GM12878 (cell line): Measurements from ENCODE around the gene KCTD17. TPM values are rescaled to one million over a fixed set of nuclear protein-coding genes. Genes with fewer than 3 reads are reported as not detected.

Experiments used
- ATF7 ChIP-seq: fragments of 450-650 bp; IDR thresholded peaks from 2 replicates; pipeline ENCODE4 v1.6.1; 2016; ENCODE audit warnings: low read depth, mild to moderate bottlenecking
- BRCA1 ChIP-seq: IDR thresholded peaks from 2 replicates; pipeline ENCODE4 v1.6.1; 2011; ENCODE audit warnings: low read depth, low read length, improper control_type of control experiment
- EED ChIP-seq: sonication (generic); IDR thresholded peaks from 2 replicates; pipeline ENCODE4 v1.6.1; 2016; ENCODE audit warnings: antibody characterized with exemption, low read depth
- FOXK2 ChIP-seq: fragments of 450-650 bp; IDR thresholded peaks from 2 replicates; pipeline ENCODE4 v1.6.1; 2017; ENCODE audit warnings: mild to moderate bottlenecking, moderate library complexity
- IRF4 ChIP-seq: IDR thresholded peaks from 2 replicates; pipeline ENCODE4 v1.6.1; 2011; ENCODE audit warnings: low read depth, low read length
- MEF2B ChIP-seq: fragments of 450-650 bp; IDR thresholded peaks from 2 replicates; pipeline ENCODE4 v1.6.1; 2018; ENCODE audit warnings: mild to moderate bottlenecking, moderate library complexity; ENCODE audit not compliant: partially characterized antibody, poor library complexity, severe bottlenecking
- MXI1 ChIP-seq: fragments of 150-350 bp; IDR thresholded peaks from 2 replicates; pipeline ENCODE4 v1.6.1; 2011; ENCODE audit warnings: low read depth, mild to moderate bottlenecking, inconsistent platforms, low read length, improper control_type of control experiment
- MYB ChIP-seq: fragments of 150-350 bp; IDR thresholded peaks from 2 replicates; pipeline ENCODE4 v1.6.1; 2014; ENCODE audit warnings: mild to moderate bottlenecking, low read depth, low read length, borderline replicate concordance
- NBN ChIP-seq: fragments of 450-650 bp; IDR thresholded peaks from 2 replicates; pipeline ENCODE4 v1.6.1; 2016
- NFYB ChIP-seq: IDR thresholded peaks from 2 replicates; pipeline ENCODE4 v1.6.1; 2011; ENCODE audit warnings: low read depth, mild to moderate bottlenecking, low read length, improper control_type of control experiment, moderate library complexity; ENCODE audit not compliant: insufficient read depth
- SMAD5 ChIP-seq: IDR thresholded peaks from 2 replicates; pipeline ENCODE4 v1.6.1; 2016; ENCODE audit warnings: antibody characterized with exemption, low read depth
- SUZ12 ChIP-seq: fragments of 200-600 bp; sonication (generic); IDR thresholded peaks from one replicate; pipeline ENCODE4 v1.6.1; 2018; ENCODE audit warnings: antibody characterized with exemption, mild to moderate bottlenecking; ENCODE audit not compliant: unreplicated experiment
- TBL1XR1 ChIP-seq: IDR thresholded peaks from 2 replicates; pipeline ENCODE4 v1.6.1; 2012; ENCODE audit warnings: low read depth, low read length, improper control_type of control experiment
- TCF12 ChIP-seq: IDR thresholded peaks from 2 replicates; pipeline ENCODE4 v1.6.1; 2011; ENCODE audit warnings: low read depth, mild to moderate bottlenecking, low read length
- ZNF217 ChIP-seq: fragments of 450-650 bp; IDR thresholded peaks from 2 replicates; pipeline ENCODE4 v1.6.1; 2017; ENCODE audit warnings: antibody characterized with exemption, mild to moderate bottlenecking
- polyA plus RNA-seq, 11 experiments: library from polyadenylated mRNA; depleted of rRNA in 4 of 11; unstranded in 6 of 11; stranded (reverse) in 5 of 11; fragments of >200 nt; fragmentation: Nextera tagmentation in 4 of 11; fragmentation: Illumina TruSeq in 1 of 11; extraction: Ambion mirVana in 4 of 11; extraction: Trizol in 1 of 11; gene quantifications; 1 replicate in 1 of 11; 2 replicates in 10 of 11; pipeline versions ENCODE4 v1.2.1 to v1.2.3, GENCODE V29; 2011 to 2016; ENCODE audit warnings: inconsistent platforms in 2 of 11, missing spikeins in 2 of 11, low read depth in 1 of 11
- total RNA-seq, 4 experiments: library from RNA; depleted of rRNA in 3 of 4; stranded (reverse); fragments of >200 nt in 3 of 4; fragmentation: Illumina TruSeq in 1 of 4; extraction: Trizol in 1 of 4; gene quantifications; 2 replicates each; pipeline versions ENCODE4 v1.2.1 to v1.2.3, GENCODE V29; 2013 to 2021
- TF ChIP-seq, protein P1 (sequence below): fragments of 150-350 bp; IDR thresholded peaks from 2 replicates; pipeline ENCODE4 v1.6.1; 2014; ENCODE audit warnings: mild to moderate bottlenecking, low read depth, low read length
- TF ChIP-seq, protein P2 (sequence below): fragments of 450-650 bp; IDR thresholded peaks from 2 replicates; pipeline ENCODE4 v1.6.1; 2017; ENCODE audit warnings: borderline replicate concordance
- TF ChIP-seq, protein P3 (sequence below): IDR thresholded peaks from 2 replicates; pipeline ENCODE4 v1.6.1; 2011; ENCODE audit warnings: borderline replicate concordance, low read depth, mild to moderate bottlenecking, moderate library complexity, mixed read lengths, low read length; ENCODE audit not compliant: insufficient read depth; ENCODE audit errors: extremely low read length
- TF ChIP-seq, protein P4 (sequence below): fragments of 450-650 bp; IDR thresholded peaks from 2 replicates; pipeline ENCODE4 v1.6.1; 2016; ENCODE audit warnings: mild to moderate bottlenecking
- TF ChIP-seq, protein P5 (sequence below): IDR thresholded peaks from 2 replicates; pipeline ENCODE4 v1.6.1; 2011; ENCODE audit warnings: borderline replicate concordance, low read depth, mild to moderate bottlenecking, moderate library complexity, low read length; ENCODE audit not compliant: insufficient read depth, poor library complexity, severe bottlenecking
- TF ChIP-seq, protein P6 (sequence below): fragments of 450-650 bp; IDR thresholded peaks from 2 replicates; pipeline ENCODE4 v1.6.1; 2017; ENCODE audit warnings: mild to moderate bottlenecking

Gene KCTD17
- total and polyA plus RNA-seq, 10 of the 15 experiments (the other 5 are each of a cell fraction or from before 2014, with no cell fraction given), result 0.16 to 18.4 (median 10.1) TPM; not detected in 1

DNA sequence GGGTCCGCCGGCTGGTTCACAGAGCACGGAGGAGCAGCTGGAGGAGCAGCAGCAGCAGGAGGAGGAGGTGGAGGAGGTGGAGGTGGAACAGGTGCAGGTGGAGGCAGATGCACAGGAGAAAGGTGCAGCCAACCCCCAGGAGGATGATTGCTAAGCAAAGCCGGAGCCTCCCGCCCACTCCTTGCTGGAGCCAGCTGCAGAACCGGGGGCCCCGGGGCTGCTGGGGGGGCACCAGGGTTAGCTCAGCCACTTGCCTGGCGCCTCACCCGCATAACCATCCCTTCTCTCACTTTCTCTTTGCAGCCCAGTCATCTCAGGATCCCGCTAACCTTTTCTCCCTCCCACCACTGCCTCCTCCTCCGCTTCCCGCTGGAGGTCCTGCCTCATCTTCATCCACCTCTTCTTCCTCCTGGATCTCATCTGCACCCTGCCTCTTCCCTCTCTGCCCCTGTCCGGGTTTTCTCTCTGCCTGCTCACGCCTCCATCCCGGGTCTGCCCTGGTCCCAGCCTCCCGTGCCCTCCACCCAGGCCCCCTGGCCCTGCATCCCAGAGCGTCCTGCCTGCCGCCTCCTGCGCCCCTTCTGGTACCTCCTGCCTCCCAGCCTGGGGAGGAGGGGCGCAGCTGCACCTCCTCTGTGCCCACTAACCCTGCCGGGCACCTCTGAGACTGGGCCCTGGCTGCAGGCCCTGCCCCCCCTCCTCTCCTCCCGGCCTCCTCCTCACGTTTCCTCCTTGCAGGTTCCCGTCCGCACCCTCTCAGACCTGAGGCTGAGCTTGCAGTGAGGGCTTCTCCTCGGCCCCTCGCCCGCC, 9.5 kb downstream of the KCTD17 start (continued):
- TF ChIP-seq, protein P1, sequence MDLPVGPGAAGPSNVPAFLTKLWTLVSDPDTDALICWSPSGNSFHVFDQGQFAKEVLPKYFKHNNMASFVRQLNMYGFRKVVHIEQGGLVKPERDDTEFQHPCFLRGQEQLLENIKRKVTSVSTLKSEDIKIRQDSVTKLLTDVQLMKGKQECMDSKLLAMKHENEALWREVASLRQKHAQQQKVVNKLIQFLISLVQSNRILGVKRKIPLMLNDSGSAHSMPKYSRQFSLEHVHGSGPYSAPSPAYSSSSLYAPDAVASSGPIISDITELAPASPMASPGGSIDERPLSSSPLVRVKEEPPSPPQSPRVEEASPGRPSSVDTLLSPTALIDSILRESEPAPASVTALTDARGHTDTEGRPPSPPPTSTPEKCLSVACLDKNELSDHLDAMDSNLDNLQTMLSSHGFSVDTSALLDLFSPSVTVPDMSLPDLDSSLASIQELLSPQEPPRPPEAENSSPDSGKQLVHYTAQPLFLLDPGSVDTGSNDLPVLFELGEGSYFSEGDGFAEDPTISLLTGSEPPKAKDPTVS, result no peak
- TF ChIP-seq FOXK2, result no peak
- no peak for TF ChIP-seq SUZ12
- TF ChIP-seq, protein P2, sequence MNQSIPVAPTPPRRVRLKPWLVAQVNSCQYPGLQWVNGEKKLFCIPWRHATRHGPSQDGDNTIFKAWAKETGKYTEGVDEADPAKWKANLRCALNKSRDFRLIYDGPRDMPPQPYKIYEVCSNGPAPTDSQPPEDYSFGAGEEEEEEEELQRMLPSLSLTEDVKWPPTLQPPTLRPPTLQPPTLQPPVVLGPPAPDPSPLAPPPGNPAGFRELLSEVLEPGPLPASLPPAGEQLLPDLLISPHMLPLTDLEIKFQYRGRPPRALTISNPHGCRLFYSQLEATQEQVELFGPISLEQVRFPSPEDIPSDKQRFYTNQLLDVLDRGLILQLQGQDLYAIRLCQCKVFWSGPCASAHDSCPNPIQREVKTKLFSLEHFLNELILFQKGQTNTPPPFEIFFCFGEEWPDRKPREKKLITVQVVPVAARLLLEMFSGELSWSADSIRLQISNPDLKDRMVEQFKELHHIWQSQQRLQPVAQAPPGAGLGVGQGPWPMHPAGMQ, result no peak
- TF ChIP-seq, protein P3, sequence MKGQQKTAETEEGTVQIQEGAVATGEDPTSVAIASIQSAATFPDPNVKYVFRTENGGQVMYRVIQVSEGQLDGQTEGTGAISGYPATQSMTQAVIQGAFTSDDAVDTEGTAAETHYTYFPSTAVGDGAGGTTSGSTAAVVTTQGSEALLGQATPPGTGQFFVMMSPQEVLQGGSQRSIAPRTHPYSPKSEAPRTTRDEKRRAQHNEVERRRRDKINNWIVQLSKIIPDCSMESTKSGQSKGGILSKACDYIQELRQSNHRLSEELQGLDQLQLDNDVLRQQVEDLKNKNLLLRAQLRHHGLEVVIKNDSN, result no peak
- TF ChIP-seq TBL1XR1, result no peak
- no peak for TF ChIP-seq ZNF217
- peak; percentile 95 for TF ChIP-seq IRF4
- TF ChIP-seq TCF12, result peak; percentile 99
- TF ChIP-seq MXI1, result no peak
- TF ChIP-seq, protein P4, sequence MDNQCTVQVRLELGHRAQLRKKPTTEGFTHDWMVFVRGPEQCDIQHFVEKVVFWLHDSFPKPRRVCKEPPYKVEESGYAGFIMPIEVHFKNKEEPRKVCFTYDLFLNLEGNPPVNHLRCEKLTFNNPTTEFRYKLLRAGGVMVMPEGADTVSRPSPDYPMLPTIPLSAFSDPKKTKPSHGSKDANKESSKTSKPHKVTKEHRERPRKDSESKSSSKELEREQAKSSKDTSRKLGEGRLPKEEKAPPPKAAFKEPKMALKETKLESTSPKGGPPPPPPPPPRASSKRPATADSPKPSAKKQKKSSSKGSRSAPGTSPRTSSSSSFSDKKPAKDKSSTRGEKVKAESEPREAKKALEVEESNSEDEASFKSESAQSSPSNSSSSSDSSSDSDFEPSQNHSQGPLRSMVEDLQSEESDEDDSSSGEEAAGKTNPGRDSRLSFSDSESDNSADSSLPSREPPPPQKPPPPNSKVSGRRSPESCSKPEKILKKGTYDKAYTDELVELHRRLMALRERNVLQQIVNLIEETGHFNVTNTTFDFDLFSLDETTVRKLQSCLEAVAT, result 0 out of 2 replicates have a peak, but pooled peaks have one; percentile 29
- TF ChIP-seq, protein P5, sequence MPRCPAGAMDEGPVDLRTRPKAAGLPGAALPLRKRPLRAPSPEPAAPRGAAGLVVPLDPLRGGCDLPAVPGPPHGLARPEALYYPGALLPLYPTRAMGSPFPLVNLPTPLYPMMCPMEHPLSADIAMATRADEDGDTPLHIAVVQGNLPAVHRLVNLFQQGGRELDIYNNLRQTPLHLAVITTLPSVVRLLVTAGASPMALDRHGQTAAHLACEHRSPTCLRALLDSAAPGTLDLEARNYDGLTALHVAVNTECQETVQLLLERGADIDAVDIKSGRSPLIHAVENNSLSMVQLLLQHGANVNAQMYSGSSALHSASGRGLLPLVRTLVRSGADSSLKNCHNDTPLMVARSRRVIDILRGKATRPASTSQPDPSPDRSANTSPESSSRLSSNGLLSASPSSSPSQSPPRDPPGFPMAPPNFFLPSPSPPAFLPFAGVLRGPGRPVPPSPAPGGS, result peak; percentile 38
- TF ChIP-seq, protein P6, sequence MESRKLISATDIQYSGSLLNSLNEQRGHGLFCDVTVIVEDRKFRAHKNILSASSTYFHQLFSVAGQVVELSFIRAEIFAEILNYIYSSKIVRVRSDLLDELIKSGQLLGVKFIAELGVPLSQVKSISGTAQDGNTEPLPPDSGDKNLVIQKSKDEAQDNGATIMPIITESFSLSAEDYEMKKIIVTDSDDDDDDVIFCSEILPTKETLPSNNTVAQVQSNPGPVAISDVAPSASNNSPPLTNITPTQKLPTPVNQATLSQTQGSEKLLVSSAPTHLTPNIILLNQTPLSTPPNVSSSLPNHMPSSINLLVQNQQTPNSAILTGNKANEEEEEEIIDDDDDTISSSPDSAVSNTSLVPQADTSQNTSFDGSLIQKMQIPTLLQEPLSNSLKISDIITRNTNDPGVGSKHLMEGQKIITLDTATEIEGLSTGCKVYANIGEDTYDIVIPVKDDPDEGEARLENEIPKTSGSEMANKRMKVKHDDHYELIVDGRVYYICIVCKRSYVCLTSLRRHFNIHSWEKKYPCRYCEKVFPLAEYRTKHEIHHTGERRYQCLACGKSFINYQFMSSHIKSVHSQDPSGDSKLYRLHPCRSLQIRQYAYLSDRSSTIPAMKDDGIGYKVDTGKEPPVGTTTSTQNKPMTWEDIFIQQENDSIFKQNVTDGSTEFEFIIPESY, result peak; percentile 100
- TF ChIP-seq EED, result peak; percentile 95
- TF ChIP-seq SMAD5, result no peak
- no peak for TF ChIP-seq MYB
- peak; percentile 63; the same call in 1 of the 2 replicates for TF ChIP-seq NBN
- TF ChIP-seq BRCA1, result no peak
- no peak for TF ChIP-seq NFYB
- no peak for TF ChIP-seq MEF2B
- TF ChIP-seq ATF7, result 0 out of 2 replicates have a peak, but pooled peaks have one; percentile 14
